Activated T-helper 1 cell treated with anti-CD3 and anti-CD28 coated beads, Interleukin-12 subunit alpha, Interleukin-12 subunit beta, Interleukin-2, Interleukin-4 antibody, amounts not matched to agents 30 ng/mL and 10 ng/mL and 1 ng/mL, durations not matched to agents 14 hours and 24 hours and 36 hours (primary cell): ENCODE results near the gene MTSS2. TPM values are rescaled to one million over a fixed set of nuclear protein-coding genes. Genes with fewer than 3 reads are reported as not detected.

Experiments used
- DNase-seq: peaks from one replicate; pipeline ENCODE4 v3.0.0; 2021; ENCODE audit warnings: low spot score
- H3K27ac Mint-ChIP-seq: one replicate; pipeline ENCODE4 v1.8.0; 2021; ENCODE audit warnings: mild to moderate bottlenecking, mixed read lengths
- H3K27me3 Mint-ChIP-seq: one replicate; pipeline ENCODE4 v1.8.0; 2022; ENCODE audit warnings: mild to moderate bottlenecking, moderate library complexity, mixed read lengths; ENCODE audit not compliant: insufficient read depth
- H3K36me3 Mint-ChIP-seq: one replicate; pipeline ENCODE4 v1.8.0; 2021; ENCODE audit warnings: low read depth, mixed read lengths
- H3K4me1 Mint-ChIP-seq: one replicate; pipeline ENCODE4 v1.8.0; 2021; ENCODE audit warnings: low read depth, mixed read lengths
- H3K4me3 Mint-ChIP-seq: one replicate; pipeline ENCODE4 v1.8.0; 2021; ENCODE audit warnings: mild to moderate bottlenecking, moderate library complexity, mixed read lengths
- H3K9me3 Mint-ChIP-seq: one replicate; pipeline ENCODE4 v1.8.0; 2021; ENCODE audit warnings: mixed read lengths
- intact Hi-C: fragments of 100-400 bp; cut with micrococcal nuclease; formaldehyde crosslinking; loops from one replicate; pipeline ENCODE4 v1.15.1; 2024
- total RNA-seq: library from RNA; stranded (reverse); gene quantifications from 2 replicates; pipeline ENCODE4 v1.2.3, GENCODE V29; 2022

The MTSS2 gene
- total RNA-seq, 1 donor from 2014 or later = 2.0 TPM

DNA sequence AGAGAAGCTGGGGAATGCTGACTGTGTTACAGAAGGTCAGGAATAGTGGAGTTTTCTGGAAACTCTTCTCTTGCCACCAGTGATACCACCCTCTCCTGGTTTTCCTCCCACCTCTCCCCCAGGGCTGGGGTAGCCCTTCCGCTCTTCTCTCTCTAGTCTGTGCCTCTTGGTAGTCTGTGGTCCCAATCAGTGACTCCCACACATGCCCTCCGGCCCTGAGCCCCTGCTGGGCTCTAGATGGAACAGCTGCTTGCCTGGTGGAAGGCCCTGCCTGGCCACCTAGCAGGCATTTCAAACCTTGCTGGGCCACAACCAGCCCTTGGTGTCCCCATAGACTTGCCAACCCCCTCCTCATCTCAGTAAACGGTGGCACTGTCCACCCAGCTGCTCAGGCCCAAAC, 15.2 kb upstream of the MTSS2 start:
- H3K9me3 Mint-ChIP-seq = no peaks in the 10 kb centered on the region
- no peak overlapping the region for H3K27ac Mint-ChIP-seq
- no peaks in the 10 kb centered on the region for H3K27me3 Mint-ChIP-seq
- no peaks in the 10 kb centered on the region for H3K36me3 Mint-ChIP-seq
- no peak overlapping the region for H3K4me3 Mint-ChIP-seq
- DNase-seq = no peak
- intact Hi-C loops = no loop called here
- H3K4me1 Mint-ChIP-seq = peaks cover 5% of the 10 kb centered on the region

- intact Hi-C loops = no loop called here
- Mint-ChIP-seq H3K27me3 (no peaks in the 10 kb centered on the region), H3K4me3 (no peak overlapping the region), H3K36me3 (peaks cover under 1% of the 10 kb centered on the region), H3K27ac (no peak overlapping the region), H3K4me1 (peaks cover 10% of the 10 kb centered on the region), H3K9me3 (no peaks in the 10 kb centered on the region)
- DNase-seq = no peak
These were observed 14.5 kb upstream of the MTSS2 start for GRCh38 chr16:70700101-70701020.

GRCh38 chr16:70699696-70700095, 13.8 kb upstream of the MTSS2 start:
- intact Hi-C loops = no loop called here
- Mint-ChIP-seq H3K27ac (no peak overlapping the region), H3K4me1 (peaks cover 13% of the 10 kb centered on the region), H3K9me3 (no peaks in the 10 kb centered on the region), H3K4me3 (no peak overlapping the region), H3K27me3 (no peaks in the 10 kb centered on the region), H3K36me3 (peaks cover 2% of the 10 kb centered on the region)
- DNase-seq = no peak

DNA sequence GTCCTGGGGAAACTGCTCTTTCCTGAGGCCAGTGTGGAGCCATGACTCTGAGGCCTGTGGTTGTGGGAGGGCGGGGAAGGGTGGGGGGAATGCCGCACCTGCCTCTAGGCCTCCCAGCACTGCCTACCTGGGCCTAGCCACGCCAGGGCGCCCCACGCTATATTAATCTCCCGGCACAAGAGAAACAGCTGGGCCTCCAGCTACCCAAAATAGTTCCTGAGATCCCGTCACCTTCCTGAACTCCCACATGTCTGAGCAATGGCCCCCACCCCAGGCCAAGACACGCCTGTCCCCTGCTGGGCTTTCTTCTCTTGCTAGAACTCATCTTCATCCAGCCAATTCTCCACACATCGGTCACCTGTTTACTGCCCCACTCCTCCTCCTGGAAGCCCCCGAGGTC, 13.0 kb upstream of the MTSS2 start:
- no peak for DNase-seq
- no peak overlapping the region for H3K27ac Mint-ChIP-seq
- peaks cover 2% of the 10 kb centered on the region for H3K36me3 Mint-ChIP-seq
- intact Hi-C loops = no loop called here
- H3K4me1 Mint-ChIP-seq = peaks cover 13% of the 10 kb centered on the region
- no peak overlapping the region for H3K4me3 Mint-ChIP-seq
- H3K9me3 Mint-ChIP-seq = no peaks in the 10 kb centered on the region
- no peaks in the 10 kb centered on the region for H3K27me3 Mint-ChIP-seq

GRCh38 chr16:70697594-70698170, 11.8 kb upstream of the MTSS2 start:
- Mint-ChIP-seq H3K9me3 (no peaks in the 10 kb centered on the region), H3K27ac (no peak overlapping the region), H3K36me3 (peaks cover 2% of the 10 kb centered on the region), H3K4me1 (peaks cover 13% of the 10 kb centered on the region), H3K27me3 (no peaks in the 10 kb centered on the region), H3K4me3 (no peak overlapping the region)
- DNase-seq = no peak
- intact Hi-C loops = no loop called here

DNA sequence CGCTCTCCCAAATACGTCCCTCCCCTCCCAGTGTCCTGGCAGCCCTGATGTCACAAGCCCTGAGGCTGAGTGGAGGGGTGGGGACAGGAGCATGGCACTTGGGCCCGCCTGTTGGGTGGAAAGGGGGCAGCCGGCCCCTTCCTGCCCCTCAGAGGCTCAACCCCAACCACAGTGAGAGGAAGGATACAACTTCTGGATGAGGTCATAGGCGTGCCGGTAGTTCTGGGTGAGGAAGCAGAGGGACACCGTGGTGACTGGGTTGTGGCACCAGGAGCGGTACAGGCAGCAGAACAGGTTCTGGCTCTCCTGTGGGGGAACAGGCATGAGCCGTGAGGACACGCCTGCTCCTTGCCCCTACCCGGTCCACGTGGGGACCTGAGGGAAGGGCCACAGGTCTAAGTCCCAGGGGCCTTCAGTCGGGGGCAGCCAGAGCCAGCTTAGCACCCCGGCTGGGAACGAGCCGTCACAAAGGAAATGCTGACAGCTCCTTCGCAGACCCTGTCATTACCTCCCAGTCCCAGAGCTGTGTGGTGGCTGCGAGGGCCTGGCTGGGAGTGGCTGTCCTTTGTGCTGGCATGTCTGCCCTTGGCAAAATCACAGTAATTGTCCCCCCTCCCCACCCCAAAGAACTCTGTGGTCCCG, 11.2 kb upstream of the MTSS2 start:
- intact Hi-C loops = no loop called here
- no peaks in the 10 kb centered on the region for H3K9me3 Mint-ChIP-seq

GRCh38 chr16:70696355-70696754, 10.5 kb upstream of the MTSS2 start:
- Mint-ChIP-seq H3K9me3 (no peaks in the 10 kb centered on the region), H3K4me1 (peaks cover 13% of the 10 kb centered on the region), H3K4me3 (no peak overlapping the region), H3K27ac (peak overlapping the region; percentile 62), H3K27me3 (no peaks in the 10 kb centered on the region), H3K36me3 (peaks cover 2% of the 10 kb centered on the region)
- intact Hi-C loops = no loop called here
- no peak for DNase-seq

More for the DNA sequence above, 11.2 kb upstream of the MTSS2 start:
- Mint-ChIP-seq H3K27ac (peak overlapping the region; percentile 62), H3K4me3 (no peak overlapping the region), H3K27me3 (no peaks in the 10 kb centered on the region), H3K4me1 (peaks cover 13% of the 10 kb centered on the region), H3K36me3 (peaks cover 2% of the 10 kb centered on the region)
- DNase-seq = no peak

- H3K27me3 Mint-ChIP-seq = no peaks in the 10 kb centered on the region
- intact Hi-C loops = no loop called here
- H3K4me1 Mint-ChIP-seq = peaks cover 13% of the 10 kb centered on the region
- H3K36me3 Mint-ChIP-seq = peaks cover 2% of the 10 kb centered on the region
- peak; percentile 22 for DNase-seq
- H3K27ac Mint-ChIP-seq = peak overlapping the region; percentile 42
- H3K4me3 Mint-ChIP-seq = peak overlapping the region; percentile 5
- H3K9me3 Mint-ChIP-seq = no peaks in the 10 kb centered on the region
These were observed 9.6 kb upstream of the MTSS2 start for GRCh38 chr16:70695331-70696070.

GRCh38 chr16:70694868-70695218, 9.0 kb upstream of the MTSS2 start:
- H3K4me3 Mint-ChIP-seq = no peak overlapping the region
- no peak overlapping the region for H3K27ac Mint-ChIP-seq
- DNase-seq = no peak
- peaks cover 2% of the 10 kb centered on the region for H3K36me3 Mint-ChIP-seq
- no peaks in the 10 kb centered on the region for H3K9me3 Mint-ChIP-seq
- H3K27me3 Mint-ChIP-seq = no peaks in the 10 kb centered on the region
- peaks cover 13% of the 10 kb centered on the region for H3K4me1 Mint-ChIP-seq
- intact Hi-C loops = no loop called here

- no peaks in the 10 kb centered on the region for H3K27me3 Mint-ChIP-seq
- no peaks in the 10 kb centered on the region for H3K9me3 Mint-ChIP-seq
- no peak for DNase-seq
- peaks cover 13% of the 10 kb centered on the region for H3K4me1 Mint-ChIP-seq
- no peak overlapping the region for H3K27ac Mint-ChIP-seq
- H3K4me3 Mint-ChIP-seq = no peak overlapping the region
- intact Hi-C loops = no loop called here
- H3K36me3 Mint-ChIP-seq = peaks cover 2% of the 10 kb centered on the region
These were observed 8.4 kb upstream of the MTSS2 start for GRCh38 chr16:70694088-70694867.

DNA sequence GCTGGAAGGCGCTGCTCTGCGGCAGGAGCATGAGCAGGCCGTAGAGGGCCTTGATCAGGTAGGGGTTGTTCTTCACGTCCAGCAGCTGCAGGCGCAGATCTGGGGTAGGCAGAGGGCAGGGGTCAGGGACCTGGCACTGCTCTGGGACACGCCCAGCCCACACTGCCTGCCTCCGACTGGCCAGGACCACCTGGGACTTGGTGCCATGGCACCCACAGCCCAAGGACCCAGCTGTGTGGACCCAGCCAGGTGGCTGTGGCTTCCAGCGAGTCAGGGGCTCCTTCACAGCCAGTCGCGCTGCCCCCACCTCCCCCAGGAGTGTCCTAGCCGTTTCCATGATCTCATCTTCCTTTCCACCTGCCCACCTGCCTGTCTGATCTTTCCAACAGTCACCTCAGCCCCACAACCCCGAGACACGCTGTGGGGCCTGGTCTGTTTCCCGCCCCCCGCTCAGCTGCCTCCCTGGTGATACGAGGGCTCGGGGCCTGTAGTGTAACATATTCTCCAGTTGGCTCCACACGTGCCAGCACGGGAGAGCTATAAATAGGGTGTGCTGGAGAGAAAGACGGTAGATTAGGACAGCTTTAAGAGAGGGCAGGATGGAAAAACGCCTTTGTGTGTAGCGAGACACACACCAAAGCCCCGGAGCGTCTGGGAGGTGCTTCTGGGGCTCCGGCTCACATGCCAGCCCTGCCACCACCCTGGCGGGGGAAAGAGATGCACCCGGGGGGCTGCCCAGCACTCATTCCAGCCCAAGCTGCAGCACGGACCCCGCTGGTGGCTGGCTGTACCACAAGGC, 7.2 kb upstream of the MTSS2 start:
- peaks cover 2% of the 10 kb centered on the region for H3K36me3 Mint-ChIP-seq
- H3K27me3 Mint-ChIP-seq = no peaks in the 10 kb centered on the region
- no peak for DNase-seq
- no peaks in the 10 kb centered on the region for H3K9me3 Mint-ChIP-seq
- H3K27ac Mint-ChIP-seq = no peak overlapping the region
- H3K4me3 Mint-ChIP-seq = no peak overlapping the region
- peaks cover 13% of the 10 kb centered on the region for H3K4me1 Mint-ChIP-seq
- intact Hi-C loops = no loop called here
